GM12892 (cell line): Measurements from ENCODE around the gene AGK.

Source experiments
- POLR2AphosphoS5 ChIP-seq: IDR thresholded peaks from 2 replicates; pipeline ENCODE4 v1.6.1; 2011; ENCODE audit warnings: low read depth, low read length, control low read depth
- TAF1 ChIP-seq: IDR thresholded peaks from 2 replicates; pipeline ENCODE4 v1.6.1; 2011; ENCODE audit warnings: low read depth, mild to moderate bottlenecking, control low read depth, low read length, borderline replicate concordance

DNA sequence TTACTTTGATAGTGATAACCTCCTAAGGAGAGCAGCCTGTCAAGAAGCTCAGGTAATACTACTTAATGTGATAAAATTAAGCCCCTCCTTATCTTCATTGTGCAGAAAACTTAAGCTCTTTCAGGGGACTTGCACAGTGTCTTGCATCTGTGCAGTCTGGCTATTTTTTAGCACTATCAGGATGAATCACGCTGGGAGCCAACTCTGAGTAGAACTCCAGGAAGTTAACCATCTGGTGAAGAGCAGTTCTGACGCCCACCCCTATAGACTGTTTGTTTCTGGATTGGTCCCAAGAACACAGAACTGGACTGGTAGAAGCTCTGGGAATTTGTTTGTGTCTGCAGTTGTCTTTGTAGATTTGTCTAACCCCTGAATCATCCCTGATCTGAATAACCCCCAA is 41.9 kb downstream of the AGK start:
- no peak for TF ChIP-seq TAF1
- no peak for TF ChIP-seq POLR2AphosphoS5
